ENCODE measurements around the gene ITGAL.
A peak's percentile ranks its signal among the peaks of the same experiment; 100 is the strongest.

Gene ITGAL

GRCh38 chr16:30526823-30527634 lies 54.5 kb downstream of the ITGAL start:
- H3K36me3 ChIP-seq (ENCODE audit: control insufficient read depth in 2 of 2, insufficient read depth in 2 of 2, low read length in 2 of 2) = peaks cover 4 to 10% of the 10 kb centered on the region in 2 donors

GRCh38 chr16:30527635-30528178 lies 55.2 kb downstream of the ITGAL start:
- peak overlapping the region; percentile 68 to 87 for H3K9ac ChIP-seq (ENCODE audit: low read length in 2 of 2)
- peak overlapping the region; percentile 97 for H3K27ac ChIP-seq (ENCODE audit: low read length)
- H3K36me3 ChIP-seq (ENCODE audit: control insufficient read depth in 2 of 2, insufficient read depth in 2 of 2, low read length in 2 of 2) = peaks cover 4 to 13% of the 10 kb centered on the region in 2 donors
- H3K4me3 ChIP-seq (ENCODE audit: low read length in 2 of 2) = peak overlapping the region; percentile 53 to 86
- no peaks in the 10 kb centered on the region for H3K9me3 ChIP-seq (ENCODE audit: control insufficient read depth in 2 of 2, low read length in 2 of 2)
- H3K27me3 ChIP-seq (ENCODE audit: control insufficient read depth in 1 of 2, insufficient read depth in 2 of 2, low read length in 2 of 2) = no peaks in the 10 kb centered on the region
- peaks cover 24% of the 10 kb centered on the region for H3K4me1 ChIP-seq (ENCODE audit: control insufficient read depth, insufficient read depth, low read length)

More at GRCh38 chr16:30526823-30527634, 54.5 kb downstream of the ITGAL start:
- Histone ChIP-seq H3K4me3 (ENCODE audit: low read length in 2 of 2) (peak overlapping the region; percentile 78 to 86), H3K4me1 (ENCODE audit: control insufficient read depth, insufficient read depth, low read length) (peaks cover 24% of the 10 kb centered on the region), H3K27ac (ENCODE audit: low read length) (peak overlapping the region; percentile 97), H3K9ac (ENCODE audit: low read length in 2 of 2) (peak overlapping the region; percentile 90 to 98), H3K27me3 (ENCODE audit: control insufficient read depth in 1 of 2, insufficient read depth in 2 of 2, low read length in 2 of 2) (no peaks in the 10 kb centered on the region), H3K9me3 (ENCODE audit: control insufficient read depth in 2 of 2, low read length in 2 of 2) (no peaks in the 10 kb centered on the region)

- peak overlapping the region in 1 of 2 donors; percentile 21 for H3K9ac ChIP-seq (ENCODE audit: low read length in 2 of 2)
- H3K4me3 ChIP-seq (ENCODE audit: low read length in 2 of 2) = no peak overlapping the region
- H3K27me3 ChIP-seq (ENCODE audit: control insufficient read depth in 1 of 2, insufficient read depth in 2 of 2, low read length in 2 of 2) = no peaks in the 10 kb centered on the region
- peaks cover 35% of the 10 kb centered on the region for H3K4me1 ChIP-seq (ENCODE audit: control insufficient read depth, insufficient read depth, low read length)
- H3K9me3 ChIP-seq (ENCODE audit: control insufficient read depth in 2 of 2, low read length in 2 of 2) = no peaks in the 10 kb centered on the region
- H3K27ac ChIP-seq (ENCODE audit: low read length) = no peak overlapping the region
- peaks cover 4 to 19% of the 10 kb centered on the region in 2 donors for H3K36me3 ChIP-seq (ENCODE audit: control insufficient read depth in 2 of 2, insufficient read depth in 2 of 2, low read length in 2 of 2)
Measured at GRCh38 chr16:30528799-30529457, 56.4 kb downstream of the ITGAL start.

GRCh38 chr16:30530163-30531037 lies 57.9 kb downstream of the ITGAL start:
- Histone ChIP-seq H3K4me1 (ENCODE audit: control insufficient read depth, insufficient read depth, low read length) (peaks cover 40% of the 10 kb centered on the region), H3K4me3 (ENCODE audit: low read length in 2 of 2) (no peak overlapping the region), H3K9ac (ENCODE audit: low read length in 2 of 2) (no peak overlapping the region)

GRCh38 chr16:30532285-30533145 lies 60.0 kb downstream of the ITGAL start:
- peaks cover 4 to 19% of the 10 kb centered on the region in 2 donors for H3K36me3 ChIP-seq (ENCODE audit: control insufficient read depth in 2 of 2, insufficient read depth in 2 of 2, low read length in 2 of 2)
- no peaks in the 10 kb centered on the region for H3K27me3 ChIP-seq (ENCODE audit: control insufficient read depth in 1 of 2, insufficient read depth in 2 of 2, low read length in 2 of 2)
- H3K27ac ChIP-seq (ENCODE audit: low read length) = no peak overlapping the region
- peaks cover 39% of the 10 kb centered on the region for H3K4me1 ChIP-seq (ENCODE audit: control insufficient read depth, insufficient read depth, low read length)
- no peak overlapping the region for H3K9ac ChIP-seq (ENCODE audit: low read length in 2 of 2)
- no peak overlapping the region for H3K4me3 ChIP-seq (ENCODE audit: low read length in 2 of 2)
- H3K9me3 ChIP-seq (ENCODE audit: control insufficient read depth in 2 of 2, low read length in 2 of 2) = no peaks in the 10 kb centered on the region

More at GRCh38 chr16:30530163-30531037, 57.9 kb downstream of the ITGAL start:
- Histone ChIP-seq H3K9me3 (ENCODE audit: control insufficient read depth in 2 of 2, low read length in 2 of 2) (no peaks in the 10 kb centered on the region), H3K36me3 (ENCODE audit: control insufficient read depth in 2 of 2, insufficient read depth in 2 of 2, low read length in 2 of 2) (peaks cover 4 to 19% of the 10 kb centered on the region in 2 donors), H3K27ac (ENCODE audit: low read length) (no peak overlapping the region), H3K27me3 (ENCODE audit: control insufficient read depth in 1 of 2, insufficient read depth in 2 of 2, low read length in 2 of 2) (no peaks in the 10 kb centered on the region)

GRCh38 chr16:30533146-30533522 lies 60.6 kb downstream of the ITGAL start:
- H3K4me1 ChIP-seq (ENCODE audit: control insufficient read depth, insufficient read depth, low read length) = peaks cover 32% of the 10 kb centered on the region
- H3K4me3 ChIP-seq (ENCODE audit: low read length in 2 of 2) = peak overlapping the region in 1 of 2 donors; percentile 11
- H3K27ac ChIP-seq (ENCODE audit: low read length) = no peak overlapping the region
- no peaks in the 10 kb centered on the region for H3K9me3 ChIP-seq (ENCODE audit: control insufficient read depth in 2 of 2, low read length in 2 of 2)
- no peak overlapping the region for H3K9ac ChIP-seq (ENCODE audit: low read length in 2 of 2)
- H3K36me3 ChIP-seq (ENCODE audit: control insufficient read depth in 2 of 2, insufficient read depth in 2 of 2, low read length in 2 of 2) = peaks cover 4 to 19% of the 10 kb centered on the region in 2 donors
- no peaks in the 10 kb centered on the region for H3K27me3 ChIP-seq (ENCODE audit: control insufficient read depth in 1 of 2, insufficient read depth in 2 of 2, low read length in 2 of 2)

GRCh38 chr16:30533748-30534367 lies 61.3 kb downstream of the ITGAL start:
- Histone ChIP-seq H3K27me3 (ENCODE audit: control insufficient read depth in 1 of 2, insufficient read depth in 2 of 2, low read length in 2 of 2) (no peaks in the 10 kb centered on the region), H3K4me3 (ENCODE audit: low read length in 2 of 2) (peak overlapping the region; percentile 67 to 88), H3K4me1 (ENCODE audit: control insufficient read depth, insufficient read depth, low read length) (peaks cover 28% of the 10 kb centered on the region), H3K27ac (ENCODE audit: low read length) (peak overlapping the region; percentile 92), H3K9ac (ENCODE audit: low read length in 2 of 2) (peak overlapping the region; percentile 86 to 93), H3K9me3 (ENCODE audit: control insufficient read depth in 2 of 2, low read length in 2 of 2) (no peaks in the 10 kb centered on the region), H3K36me3 (ENCODE audit: control insufficient read depth in 2 of 2, insufficient read depth in 2 of 2, low read length in 2 of 2) (peaks cover 4 to 19% of the 10 kb centered on the region in 2 donors)

- peak within 1 kb of the TSS; percentile 67 to 88 for H3K4me3 ChIP-seq (ENCODE audit: low read length in 2 of 2)
- no peaks in the 10 kb centered on the region for H3K9me3 ChIP-seq (ENCODE audit: control insufficient read depth in 2 of 2, low read length in 2 of 2)
- H3K9ac ChIP-seq (ENCODE audit: low read length in 2 of 2) = peak within 1 kb of the TSS; percentile 86 to 93
- H3K4me1 ChIP-seq (ENCODE audit: control insufficient read depth, insufficient read depth, low read length) = peaks cover 24% of the 10 kb centered on the region
- no peaks in the 10 kb centered on the region for H3K27me3 ChIP-seq (ENCODE audit: control insufficient read depth in 1 of 2, insufficient read depth in 2 of 2, low read length in 2 of 2)
- peaks cover 4 to 19% of the 10 kb centered on the region in 2 donors for H3K36me3 ChIP-seq (ENCODE audit: control insufficient read depth in 2 of 2, insufficient read depth in 2 of 2, low read length in 2 of 2)
- peak within 1 kb of the TSS; percentile 92 for H3K27ac ChIP-seq (ENCODE audit: low read length)
Measured at GRCh38 chr16:30534368-30535105, 62.0 kb downstream of the ITGAL start, which contains the start of gene ZNF747. TSS of gene ZNF747 (minus strand) at chr16:30534858. CDS start at chr16:30534679, 179 bp downstream.
